ENCODE data around the gene CPN2. TPM values are rescaled to one million over a fixed set of nuclear protein-coding genes. Genes with fewer than 3 reads are reported as not detected.

CPN2 gene
- total RNA-seq, 1 donor from 2014 or later = not detected

DNA sequence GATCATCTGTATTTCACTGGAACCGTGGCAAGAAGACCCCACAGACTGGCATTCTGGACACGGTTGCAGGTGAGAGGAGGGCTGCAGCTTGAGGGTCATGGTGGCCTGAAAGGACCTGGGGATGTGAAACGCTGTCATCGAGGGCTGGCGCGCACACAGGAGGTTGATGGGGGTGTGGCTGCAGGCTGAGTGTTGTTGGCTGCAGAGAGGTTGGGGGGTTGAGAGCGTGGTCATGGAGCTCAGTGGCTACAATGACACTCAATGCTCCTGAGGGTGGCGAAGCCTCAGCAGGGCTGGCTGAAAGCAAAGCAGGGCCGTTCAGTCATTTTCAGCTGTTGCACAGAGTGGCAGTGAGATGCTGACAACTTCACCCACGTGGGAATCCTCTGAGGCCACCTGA, 21.0 kb downstream of the CPN2 start:
- no peak for DNase-seq (ENCODE audit: extremely low read depth, low read depth, low spot score)

DNA sequence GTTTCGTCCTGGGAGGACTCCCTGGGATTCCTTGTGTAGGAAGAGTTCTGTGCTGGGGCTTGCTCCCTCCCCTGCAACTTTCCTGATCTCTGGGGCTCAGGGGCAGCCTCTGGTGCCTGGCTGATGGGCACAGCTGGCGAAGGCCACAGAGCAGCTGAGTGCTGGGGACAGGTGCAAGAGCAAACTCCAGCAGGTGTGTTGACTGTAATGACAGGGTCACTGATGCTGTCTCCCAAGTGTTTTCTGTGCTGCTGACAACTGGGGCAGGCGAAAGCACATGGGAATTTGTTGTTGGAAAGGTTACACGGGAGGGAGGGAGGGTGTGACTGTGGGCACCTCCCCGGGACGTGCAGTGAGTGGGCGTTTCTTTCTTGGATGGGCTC, 21.6 kb downstream of the CPN2 start:
- no peak for DNase-seq (ENCODE audit: extremely low read depth, low read depth, low spot score)

DNA sequence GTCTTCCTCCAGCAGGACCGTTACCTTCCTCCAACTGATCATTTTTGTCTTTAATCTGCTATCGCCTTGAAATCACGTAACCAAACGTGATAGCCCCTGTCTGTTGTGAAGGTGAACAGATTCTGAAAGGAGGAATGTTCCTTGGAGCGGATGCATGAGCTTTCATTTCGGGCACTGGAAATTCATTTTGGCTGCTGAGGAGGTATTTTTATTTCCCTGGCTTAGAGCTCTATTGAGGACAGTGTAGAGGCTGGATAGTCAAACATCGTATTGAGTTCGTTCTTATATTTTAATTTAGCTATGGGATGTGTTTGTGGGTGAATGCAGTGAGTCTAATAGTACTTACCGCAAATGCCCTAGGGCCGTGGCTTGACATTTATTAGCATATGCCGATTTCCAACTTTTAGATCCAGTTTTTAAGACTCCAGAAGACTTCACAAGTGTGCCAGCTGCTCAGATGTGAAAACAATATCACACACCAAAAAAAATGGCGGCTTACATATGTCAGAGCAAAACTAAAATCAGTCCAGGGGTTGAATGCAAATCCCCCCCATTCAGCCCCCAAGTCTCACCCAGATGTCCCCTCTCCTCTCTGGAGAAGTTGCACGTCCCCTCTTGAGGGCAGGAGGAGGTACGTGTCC, 22.1 kb downstream of the CPN2 start:
- DNase-seq (ENCODE audit: extremely low read depth, low read depth, low spot score) = no peak

DNA sequence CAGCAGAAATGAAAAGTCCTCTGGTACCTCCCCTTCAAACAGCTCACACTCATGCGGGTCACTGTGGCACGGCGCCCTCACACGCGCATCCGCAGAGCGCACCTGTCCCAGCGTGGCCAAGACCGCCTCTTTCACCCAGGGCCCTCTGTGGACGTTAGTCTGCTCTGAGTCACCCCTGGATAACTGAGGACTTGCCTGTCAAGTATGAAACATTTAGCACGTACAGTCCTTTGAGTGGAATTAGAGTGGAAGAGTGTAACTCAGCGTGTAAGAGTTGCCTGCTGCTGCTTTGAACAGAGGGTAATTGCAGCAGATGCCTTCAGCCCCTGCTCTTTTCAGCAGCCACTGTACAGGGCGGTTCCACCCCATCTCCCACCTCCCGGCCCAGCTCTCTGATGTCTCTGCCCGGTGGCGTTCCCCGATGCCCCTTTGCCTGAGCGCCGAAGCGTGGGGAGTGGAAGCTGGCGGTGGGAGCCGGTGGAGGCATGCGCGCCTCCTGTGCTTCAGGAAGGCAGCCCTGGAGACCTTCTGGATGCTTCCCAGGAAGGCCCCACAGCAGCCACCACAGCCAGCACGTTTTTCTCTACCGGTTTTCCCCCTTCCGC, 23.0 kb downstream of the CPN2 start:
- no peak for DNase-seq (ENCODE audit: extremely low read depth, low read depth, low spot score)

DNA sequence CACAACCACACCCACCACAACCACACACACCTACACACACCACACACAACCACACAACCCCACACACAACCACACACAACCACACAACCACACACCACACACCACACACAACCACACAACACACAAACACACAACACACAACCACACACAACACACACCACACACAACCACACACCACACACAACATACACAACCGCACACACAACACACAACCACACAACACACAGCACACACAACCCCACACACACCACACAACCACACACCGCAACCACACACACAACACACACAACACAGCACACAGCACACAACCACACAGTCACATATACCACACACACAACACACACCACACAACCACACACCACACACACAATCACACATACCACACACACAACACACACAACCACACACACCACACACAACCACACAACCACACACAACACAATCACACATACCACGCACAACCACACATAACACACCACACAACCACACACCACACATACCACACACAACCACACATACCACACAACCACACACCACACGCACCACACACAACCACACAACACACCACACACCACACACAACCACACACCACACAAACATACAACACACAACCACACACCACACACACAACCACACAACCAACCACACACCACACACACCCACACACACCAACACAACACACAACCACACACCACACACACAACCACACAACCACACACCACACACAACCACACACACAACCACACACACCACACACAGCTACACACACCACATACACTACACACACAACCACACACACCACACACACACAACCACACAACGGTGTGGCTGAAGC, 23.7 kb downstream of the CPN2 start:
- no peak for DNase-seq (ENCODE audit: extremely low read depth, low read depth, low spot score)

DNA sequence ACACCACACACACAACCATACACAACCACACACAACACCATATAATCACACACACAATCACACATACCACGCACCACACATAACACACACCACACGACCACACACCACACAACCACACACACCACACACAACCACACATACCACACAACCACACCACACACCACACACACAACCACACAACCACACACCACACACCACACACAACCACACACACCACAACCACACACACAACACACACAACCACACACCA, 24.2 kb downstream of the CPN2 start:
- DNase-seq (ENCODE audit: extremely low read depth, low read depth, low spot score) = no peak

DNA sequence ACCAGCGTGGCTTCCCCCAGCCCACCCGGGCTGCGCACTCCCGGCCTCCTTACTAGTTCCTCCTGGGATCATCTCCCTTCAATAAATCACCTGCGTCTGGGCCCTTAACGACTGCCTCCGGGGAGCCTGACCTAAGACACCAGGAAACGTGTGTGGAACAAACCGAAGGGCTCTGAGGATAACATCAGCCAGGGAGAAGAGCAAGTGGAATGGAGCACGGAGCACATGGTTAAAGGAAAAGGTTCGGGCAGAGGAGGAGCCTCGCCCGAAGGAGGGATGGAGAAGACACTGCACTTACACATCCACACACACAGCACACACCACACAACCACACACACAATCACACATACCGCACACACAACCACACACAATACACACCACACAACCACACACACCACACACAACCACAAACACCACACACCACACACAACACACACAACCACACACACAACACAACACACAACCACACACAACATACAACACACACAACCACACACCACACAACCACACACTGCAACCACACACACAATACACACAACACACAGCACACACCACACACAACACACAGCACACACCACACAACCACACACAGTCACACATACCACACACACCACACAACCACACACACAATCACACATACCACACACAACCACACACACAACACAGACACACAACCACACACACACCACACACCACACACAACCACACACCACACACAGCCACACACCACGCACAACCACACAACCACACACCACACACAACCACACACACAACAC, 24.7 kb downstream of the CPN2 start:
- DNase-seq (ENCODE audit: extremely low read depth, low read depth, low spot score) = no peak

DNA sequence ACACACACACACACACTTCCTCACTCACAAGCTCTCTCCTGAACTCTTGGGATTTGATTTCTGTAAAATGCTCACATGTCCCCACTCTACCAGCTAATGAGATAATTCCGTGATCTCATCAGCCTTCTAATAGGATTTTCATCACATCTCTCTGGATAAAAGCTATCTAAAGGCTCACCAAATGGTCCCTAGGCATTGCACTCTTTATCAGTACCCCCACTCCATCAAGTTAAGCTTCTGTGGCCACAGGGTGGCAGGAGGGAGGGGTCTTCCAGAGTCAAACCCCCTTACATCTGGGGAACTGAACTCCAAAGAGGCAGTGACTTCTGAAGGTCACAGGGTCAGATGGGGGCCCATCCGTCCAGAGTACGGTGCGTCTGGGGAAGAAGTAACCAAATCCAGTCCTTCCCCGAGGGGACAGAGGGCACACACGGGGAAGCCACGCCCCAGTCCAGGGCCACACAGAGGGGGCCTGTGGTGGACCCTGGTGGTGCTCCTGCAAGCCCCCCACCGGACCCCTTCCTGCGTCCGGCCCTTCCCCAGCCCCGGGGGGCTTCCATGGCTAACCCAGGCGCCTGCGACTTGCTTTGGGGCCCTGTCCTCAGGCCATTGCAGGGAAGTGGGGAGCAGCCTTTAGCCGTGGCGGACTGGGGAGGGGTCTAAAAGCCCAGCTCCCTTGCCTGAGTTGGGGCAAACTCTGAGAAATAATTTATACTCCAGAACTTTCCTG, 25.5 kb downstream of the CPN2 start:
- no peak for DNase-seq (ENCODE audit: extremely low read depth, low read depth, low spot score)

DNA sequence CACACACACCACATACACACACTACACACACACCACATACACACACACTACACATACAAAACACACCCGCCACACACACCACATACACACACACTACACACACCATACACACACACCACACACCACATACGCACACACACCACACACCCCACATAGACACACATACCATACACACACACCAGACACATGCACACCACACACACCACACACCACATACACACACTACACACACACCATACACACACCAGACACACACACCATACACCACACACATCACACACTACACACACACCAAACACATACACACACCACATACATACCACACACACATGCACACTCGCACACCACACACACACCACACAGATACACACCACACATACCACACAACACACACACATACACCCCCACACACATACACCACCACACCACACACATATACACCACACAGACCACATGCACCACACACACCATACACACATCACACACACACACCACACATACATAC, 26.3 kb downstream of the CPN2 start:
- no peak for DNase-seq (ENCODE audit: extremely low read depth, low read depth, low spot score)

DNA sequence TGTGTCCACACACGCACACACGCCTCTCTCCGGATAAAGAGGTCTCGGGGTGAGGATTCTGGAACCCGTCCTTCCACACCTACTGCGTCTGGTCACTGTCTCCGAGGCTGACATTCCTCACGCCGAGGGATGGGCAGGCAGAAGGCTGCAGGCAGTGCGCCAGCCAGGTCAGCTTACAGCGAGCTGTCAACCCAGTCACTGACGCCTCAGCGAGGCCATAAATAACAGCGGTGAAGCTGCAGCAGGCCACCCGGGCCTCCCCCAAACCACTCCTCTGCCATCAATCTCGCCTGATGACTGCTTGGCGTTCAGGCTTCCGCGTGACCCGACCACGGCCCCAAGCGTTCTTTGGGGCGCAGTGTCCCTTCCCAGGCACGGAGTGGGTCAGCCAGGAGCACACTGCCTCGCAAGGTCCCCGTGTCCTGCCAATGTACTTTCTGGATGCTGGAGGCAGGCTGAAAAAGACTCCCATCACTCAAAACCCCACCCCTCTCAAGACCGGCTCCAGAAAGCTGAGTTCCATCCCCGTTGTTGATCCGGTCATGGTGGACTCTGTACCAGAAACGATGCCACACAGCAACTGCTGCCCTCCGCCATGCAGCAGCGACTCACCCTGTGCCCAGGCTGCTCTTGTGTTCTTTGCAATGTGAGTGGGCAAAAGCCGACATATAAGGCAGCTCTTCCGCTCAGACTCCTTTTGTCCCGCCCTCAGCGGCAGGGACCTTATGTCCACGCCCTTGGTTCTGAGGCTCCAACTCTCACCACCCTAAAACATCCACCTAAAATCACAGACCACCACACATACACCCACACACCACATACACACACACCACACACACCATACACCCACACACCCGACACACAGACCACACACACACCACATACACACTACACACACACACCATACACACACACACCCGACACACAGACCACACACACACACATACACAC, 27.1 kb downstream of the CPN2 start:
- DNase-seq (ENCODE audit: extremely low read depth, low read depth, low spot score) = no peak

DNA sequence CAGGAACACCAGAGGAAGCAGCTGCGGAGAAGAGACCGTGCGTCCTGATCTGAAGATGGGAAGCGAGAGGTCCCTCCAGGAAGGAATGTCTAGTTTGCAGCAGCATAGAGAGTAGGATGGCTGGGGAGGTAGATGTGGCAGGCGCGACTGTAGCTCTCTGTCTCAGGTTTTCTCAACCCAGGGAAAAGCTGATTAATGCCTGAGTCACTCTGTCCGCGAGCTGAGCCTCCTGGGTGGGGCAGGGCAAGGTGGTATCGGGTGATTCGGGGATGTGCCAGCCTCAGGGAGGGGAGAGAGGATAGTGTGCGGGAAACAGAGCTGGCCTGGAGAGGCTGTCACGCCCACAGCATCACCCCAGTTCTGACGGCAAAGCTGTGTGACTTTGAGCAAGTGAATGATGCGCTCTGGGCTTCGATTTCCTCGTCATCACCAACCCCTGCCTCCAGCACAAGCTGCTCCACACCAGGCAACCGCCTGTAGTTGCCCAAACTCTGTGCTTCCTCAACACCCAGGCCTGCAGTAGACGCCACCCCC, 28.4 kb downstream of the CPN2 start:
- DNase-seq (ENCODE audit: extremely low read depth, low read depth, low spot score) = no peak

DNA sequence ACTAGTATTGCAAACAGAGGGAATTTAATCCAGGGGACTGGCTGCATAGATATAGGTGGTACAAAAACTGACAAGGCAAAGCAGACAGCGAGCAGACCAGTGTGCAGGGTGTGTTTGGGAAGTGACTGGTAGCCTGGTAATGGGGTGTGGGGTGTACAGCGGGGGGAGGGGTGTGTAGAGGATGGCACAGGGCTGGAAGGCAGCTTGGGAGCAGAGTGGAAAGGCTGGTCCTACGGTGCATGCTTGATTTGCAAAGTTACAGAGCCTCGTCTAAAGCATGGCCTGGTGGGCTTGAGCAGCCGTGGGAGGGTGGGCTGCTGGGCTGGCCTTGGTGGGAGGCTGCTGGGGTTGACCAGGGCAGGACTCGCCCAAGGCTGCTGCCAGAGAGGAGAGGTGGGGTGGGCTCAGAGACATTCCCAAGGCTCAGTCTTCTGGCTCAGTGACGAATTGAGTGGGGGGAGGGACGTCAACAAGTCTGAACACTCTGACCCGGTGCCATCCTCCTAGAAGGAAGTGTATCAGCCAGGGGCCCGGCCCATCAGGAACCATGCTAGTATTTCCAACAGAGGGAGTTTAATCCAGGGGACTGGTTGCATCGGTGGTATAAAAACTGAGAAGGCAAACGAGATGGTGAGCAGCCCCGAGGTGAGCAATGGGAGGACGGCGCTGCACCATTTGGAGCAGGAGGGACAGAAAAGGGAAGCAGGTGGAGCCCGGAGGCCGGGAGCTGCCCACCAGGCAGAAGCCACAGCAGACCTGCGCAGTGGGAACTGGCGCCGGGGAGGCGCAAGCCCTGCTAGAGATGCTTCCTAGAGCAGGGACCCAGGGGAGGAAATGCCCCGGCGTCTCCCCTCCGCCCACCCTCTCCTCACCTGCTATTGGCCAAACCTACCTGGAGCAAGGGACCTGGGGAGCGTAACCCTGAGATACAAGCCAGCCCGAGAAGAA, 29.2 kb downstream of the CPN2 start:
- no peak for DNase-seq (ENCODE audit: extremely low read depth, low read depth, low spot score)

DNA sequence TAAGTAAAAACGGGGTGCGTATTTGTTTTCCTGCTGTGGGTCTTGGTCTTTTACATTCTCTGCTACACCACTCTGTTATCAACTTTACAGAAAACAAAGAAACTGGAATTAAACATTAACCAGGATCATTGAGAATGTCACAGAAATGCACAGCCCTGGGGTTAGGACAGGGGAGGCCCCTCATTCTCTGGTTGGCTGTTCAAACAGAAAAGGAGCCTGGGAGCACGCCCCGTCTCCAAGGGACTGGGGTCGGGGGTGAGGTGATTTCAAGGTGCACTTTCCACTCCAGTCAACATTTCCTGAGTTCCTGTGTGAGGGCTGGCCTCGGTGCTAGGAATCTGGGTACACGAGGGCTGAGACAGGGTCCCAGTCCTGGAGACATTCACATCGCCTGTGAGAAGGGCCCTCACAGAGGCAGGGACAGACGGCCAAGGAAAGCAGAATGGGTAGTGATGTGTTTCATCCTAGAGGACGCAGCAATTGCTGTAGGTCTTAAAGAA, 30.3 kb downstream of the CPN2 start:
- no peak for DNase-seq (ENCODE audit: extremely low read depth, low read depth, low spot score)

DNA sequence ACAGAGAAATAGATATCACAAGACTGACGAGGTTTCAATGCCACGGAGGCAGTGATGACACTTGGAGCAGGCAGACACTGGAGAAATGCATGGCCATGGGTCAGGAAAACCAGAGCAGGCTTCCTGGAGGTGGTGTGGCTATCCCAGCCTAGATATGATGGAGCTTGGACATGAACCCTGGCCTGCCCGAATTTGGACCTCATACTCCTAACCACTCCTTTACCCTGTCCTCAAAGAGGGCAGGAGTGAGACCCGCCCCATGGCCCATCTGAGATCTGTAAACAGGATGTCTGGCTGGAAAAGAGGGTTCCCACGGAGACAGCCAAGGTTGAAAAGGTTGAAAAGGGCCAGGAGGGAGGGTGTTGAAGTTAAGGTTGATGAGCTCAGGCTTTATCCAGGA, 31.0 kb downstream of the CPN2 start:
- no peak for DNase-seq (ENCODE audit: extremely low read depth, low read depth, low spot score)

DNA sequence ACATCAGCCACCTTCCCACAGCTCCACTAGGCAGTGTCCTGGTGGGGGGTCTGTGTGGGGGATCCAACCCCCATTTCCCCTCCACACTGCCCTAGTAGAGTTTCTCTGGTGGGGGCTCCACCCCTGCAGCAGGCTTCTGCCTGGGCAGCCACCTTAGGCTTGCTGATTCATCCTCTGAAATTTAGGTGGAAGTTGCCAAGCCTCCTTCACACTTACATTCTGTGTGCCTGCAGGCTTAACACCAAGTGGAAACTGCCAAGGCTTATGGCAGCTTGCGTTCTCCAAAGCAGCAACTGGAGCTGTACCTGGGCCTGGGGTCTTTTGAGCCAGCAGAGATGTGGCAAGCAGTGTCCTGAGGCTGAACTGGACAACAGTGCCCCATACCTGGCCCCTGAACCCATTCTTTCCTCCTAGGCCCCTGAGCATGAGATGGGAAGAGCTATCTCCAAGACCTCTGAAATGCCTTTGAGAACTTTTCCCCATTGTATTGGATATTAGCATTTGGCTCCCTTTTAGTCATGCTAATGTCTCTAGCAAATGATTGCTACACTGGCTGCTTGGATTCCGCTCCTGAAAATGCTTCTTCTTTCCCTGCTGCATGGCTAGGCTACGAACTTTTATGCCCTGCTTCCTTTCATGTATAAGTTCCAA, 32.5 kb downstream of the CPN2 start:
- DNase-seq (ENCODE audit: extremely low read depth, low read depth, low spot score) = no peak

DNA sequence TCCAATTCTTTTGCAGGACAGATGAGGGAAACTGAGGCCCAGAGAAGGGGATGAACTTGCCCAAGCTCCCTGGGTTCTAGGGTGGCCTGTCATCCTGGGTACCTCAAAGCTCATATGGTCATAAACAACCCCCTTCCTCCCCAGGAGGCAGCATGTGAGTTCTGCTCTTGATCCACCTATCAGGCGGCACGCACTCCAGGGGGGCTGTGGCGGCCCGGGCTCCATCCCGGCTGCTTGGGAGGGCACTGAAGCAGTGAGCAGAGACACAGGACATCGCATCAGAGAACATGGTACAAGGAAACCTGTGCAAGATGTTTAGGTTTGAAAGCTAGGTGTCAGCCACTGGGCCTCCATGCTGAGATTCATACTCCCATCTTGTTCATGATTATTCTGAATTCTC, 34.2 kb downstream of the CPN2 start:
- DNase-seq (ENCODE audit: extremely low read depth, low read depth, low spot score) = no peak

DNA sequence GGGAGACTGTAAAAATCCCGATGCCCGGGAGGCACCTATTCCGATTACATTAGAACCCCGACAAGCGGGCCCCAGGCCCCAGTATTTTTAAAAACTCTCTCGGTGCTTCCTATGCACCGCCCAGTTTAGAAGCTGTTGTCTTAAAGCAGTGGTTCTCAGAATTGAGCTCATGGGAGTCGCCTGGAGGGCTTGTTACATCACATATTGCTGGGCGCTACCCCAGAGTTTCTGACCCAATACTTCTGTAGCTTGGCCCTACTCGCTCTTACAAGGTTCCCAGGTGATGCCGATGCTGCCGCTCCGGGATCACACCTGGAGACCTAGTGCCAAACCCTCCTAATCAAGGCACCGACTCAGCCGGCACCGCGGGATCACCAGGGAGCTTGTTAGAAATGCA, 35.2 kb downstream of the CPN2 start:
- DNase-seq (ENCODE audit: extremely low read depth, low read depth, low spot score) = no peak
